Epithelial cell of prostate (primary cell): ENCODE results near the gene TRIM10.
"Not testable (repeated sequence)": the region's sequence is repeated elsewhere in the genome, so short reads cannot be mapped to it uniquely, and the experiment has no call there.

Source experiments
- DNase-seq: peaks from one replicate; pipeline ENCODE4 v3.0.0-alpha.2; 2011; ENCODE audit warnings: low read depth, low spot score
- H3K27ac ChIP-seq: fragments of 450-650 bp; 2 replicates; pipeline ENCODE4 v1.5.1; 2017; ENCODE audit warnings: mild to moderate bottlenecking

The TRIM10 gene

DNA sequence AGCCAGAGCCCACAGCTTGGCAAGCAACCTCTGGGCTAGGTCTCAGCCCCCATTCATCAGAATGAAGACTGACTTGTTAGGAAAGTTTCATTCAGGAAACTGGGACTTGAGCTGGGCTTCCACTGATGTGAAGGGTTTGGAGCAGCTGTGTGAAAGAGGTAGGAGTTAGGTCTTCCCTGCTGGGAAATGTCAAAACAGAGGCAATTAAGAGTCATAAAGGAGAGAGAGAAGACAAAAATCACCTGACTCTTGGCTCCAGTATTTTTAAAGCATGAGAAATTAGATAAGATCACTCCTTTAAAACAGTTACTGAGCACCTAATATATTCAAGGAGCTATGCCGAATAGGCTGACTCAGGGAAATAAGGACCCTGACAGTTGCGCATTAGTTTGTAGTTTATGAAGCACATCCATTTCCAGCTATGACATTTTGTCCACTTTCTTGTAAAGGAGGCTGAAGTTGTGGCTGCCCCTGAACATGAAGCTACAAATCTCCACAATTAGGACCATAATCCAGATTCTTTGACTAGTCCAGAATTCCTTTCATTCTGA, 29.0 kb downstream of the TRIM10 start:
- no peak overlapping the region for H3K27ac ChIP-seq
- DNase-seq = no peak

DNA sequence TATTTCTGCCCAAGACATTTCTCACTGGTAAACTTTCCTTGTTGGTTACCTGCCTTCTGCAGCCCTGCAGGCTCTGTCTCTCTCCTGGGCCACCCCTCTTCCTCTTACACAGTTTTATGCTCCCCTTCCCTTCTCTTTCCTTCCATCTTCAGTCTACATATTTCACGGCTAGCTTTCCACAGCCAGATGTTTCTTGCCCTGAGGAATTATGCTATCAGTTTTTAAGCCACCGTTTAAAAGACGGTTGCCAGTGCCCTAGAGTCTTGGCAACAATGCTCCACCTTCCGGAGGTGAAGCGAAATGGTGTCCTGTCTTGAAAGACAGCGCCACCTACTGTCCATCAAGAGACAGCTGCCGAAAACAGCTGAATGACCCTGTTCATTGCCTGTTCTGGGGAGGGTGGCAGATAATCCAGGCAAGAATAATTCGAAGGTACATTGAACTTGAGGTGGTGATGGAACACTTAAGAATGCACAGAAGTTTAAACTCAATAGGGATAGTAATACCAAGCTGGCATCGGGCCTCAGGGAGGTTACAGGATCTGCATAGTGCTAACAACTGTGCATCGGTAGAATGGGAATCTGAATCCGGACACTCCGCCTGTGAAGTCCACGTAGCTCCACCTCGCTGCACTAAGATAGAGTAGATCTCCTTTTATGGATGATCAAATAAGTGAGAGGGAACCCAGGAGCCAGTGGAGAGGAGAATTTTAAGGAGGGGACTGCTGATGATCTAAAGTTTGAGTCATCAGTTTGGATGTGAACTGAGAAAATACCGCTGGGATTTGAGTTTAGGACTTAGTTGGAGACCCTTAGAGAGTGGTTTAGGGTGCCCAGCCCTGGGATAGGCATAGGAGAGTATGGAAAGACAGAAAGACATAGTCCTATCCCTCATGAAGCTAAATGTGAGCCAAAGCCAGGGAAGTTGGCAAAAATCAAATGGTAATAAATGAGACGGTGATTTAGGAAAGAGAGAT, 29.8 kb downstream of the TRIM10 start:
- DNase-seq = peak; percentile 61
- H3K27ac ChIP-seq = no peak overlapping the region

DNA sequence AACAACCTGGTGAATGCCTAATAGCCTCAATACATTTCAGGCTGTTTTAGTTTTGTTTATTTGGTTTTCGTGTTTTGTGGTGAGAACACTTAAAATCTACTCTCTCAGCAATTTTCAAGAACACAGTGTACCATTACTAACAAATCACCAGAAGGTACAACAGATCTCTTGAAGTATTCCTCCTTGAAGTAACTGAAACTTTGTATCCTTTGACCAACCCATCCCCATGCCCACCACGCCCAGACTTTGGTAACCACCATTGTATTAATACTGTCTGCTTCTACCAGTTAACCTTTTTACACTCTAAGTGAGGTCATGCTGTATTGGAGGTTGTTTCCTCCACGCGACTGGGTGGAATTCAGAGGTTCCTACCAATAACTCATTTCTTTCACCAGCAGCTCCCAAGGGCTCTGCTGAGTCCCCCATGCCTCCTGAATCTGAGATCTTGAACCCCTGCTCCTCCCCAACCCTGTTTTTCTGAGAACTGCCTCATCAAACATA, 30.8 kb downstream of the TRIM10 start:
- DNase-seq = no peak
- H3K27ac ChIP-seq = no peak overlapping the region

DNA sequence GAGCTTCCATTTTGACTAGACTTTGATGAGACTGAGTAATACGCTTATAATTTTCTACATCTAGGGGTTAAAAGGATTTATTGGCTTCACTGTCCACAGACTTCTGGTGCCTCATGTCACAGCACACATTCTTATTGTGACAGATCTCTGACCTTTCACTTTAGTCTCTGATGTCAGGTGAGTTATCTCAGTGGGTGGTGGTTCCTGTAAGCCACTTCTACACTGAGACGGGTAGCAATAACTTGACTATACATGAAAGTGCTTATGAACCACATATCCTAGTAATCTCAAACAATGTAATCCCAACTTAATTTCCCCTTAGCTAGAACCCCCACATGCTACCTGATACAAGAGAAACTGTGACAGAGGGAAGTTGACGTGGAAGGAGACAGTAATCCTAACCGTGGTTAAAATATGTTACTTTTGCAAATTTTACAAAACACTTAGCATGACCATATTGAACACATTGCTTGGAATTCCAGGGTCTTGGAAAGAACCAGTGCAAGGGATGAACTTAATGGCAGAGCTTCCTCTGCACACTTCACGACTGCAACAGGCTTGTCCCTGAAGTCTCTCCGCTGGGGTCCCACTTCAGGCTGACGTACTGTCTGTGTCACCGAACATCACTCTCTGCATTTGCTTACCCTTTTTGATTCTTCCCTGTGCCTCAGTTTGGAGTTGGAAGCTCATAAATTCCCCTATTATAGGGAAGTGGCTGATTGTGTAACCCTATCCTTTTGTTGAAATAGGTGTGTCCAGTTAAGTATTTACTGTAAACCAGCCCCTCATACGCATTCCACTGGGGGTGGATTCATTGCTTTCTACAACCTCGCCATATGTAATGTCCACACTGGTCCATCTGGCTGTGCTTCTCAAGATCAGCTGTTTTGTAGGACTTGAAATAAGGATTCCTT, 31.5 kb downstream of the TRIM10 start:
- H3K27ac ChIP-seq = no peak overlapping the region
- DNase-seq = no peak

DNA sequence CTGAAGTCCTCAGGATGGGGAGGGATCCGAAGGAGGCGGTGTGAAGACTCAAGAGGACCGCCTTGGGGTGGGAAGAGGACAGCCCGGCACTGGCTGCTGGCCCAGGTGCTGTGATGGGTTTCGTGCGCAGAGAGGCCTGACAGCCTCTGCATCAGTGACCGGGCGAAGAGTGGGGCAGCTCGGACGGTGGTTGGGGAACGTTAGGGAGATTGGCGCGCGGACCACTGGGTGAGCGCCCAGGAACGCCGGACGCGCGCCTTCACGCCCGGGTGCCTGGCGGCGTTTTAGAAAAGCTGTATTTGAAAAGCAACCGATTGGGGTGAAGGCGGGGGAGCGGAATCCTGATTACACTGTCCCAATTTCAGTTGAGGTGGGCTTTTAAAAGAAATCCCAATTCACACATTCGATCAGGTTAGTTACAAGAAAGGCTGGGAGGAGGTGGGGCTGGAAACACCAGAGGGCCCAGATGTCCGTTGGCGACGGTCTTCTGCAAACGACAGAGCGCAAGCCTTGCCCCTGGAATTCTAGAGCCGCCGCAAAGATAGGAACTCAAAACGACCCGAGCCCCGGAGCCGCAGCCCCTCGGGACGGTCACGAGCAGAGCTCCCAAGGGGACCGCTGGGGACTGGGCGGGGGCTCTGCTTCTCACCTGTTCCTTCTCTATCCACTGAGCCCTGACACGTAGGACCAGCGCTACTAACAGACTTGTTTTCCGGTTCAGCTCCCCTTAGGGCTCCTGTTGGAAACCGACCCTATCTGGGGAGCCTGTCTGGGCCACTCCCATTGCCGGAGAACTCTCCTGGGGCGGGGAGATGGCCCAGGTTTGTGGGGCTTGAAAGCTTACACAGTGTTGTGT, 33.5 kb downstream of the TRIM10 start:
- H3K27ac ChIP-seq = no peak overlapping the region
- DNase-seq = no peak

DNA sequence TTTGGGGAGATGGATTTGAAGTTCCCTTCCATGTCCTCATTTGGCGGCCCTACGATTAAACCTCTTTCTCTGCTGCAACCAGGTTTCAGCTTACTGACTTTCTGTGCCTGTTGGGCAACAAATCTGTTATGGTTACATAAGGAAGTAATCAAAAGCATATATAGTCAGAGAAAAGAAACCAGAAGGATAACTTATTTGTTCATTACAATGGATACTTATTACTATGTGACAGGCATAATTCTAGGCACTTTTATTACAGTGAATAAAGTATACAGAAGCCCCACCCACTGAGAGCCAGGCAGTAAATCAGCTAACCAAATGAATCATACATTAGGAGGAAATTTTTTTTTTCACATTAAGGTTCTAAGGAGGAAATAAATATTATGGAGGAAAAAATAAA, 38.5 kb downstream of the TRIM10 start:
- H3K27ac ChIP-seq = no peak overlapping the region
- DNase-seq = peak; percentile 26

DNA sequence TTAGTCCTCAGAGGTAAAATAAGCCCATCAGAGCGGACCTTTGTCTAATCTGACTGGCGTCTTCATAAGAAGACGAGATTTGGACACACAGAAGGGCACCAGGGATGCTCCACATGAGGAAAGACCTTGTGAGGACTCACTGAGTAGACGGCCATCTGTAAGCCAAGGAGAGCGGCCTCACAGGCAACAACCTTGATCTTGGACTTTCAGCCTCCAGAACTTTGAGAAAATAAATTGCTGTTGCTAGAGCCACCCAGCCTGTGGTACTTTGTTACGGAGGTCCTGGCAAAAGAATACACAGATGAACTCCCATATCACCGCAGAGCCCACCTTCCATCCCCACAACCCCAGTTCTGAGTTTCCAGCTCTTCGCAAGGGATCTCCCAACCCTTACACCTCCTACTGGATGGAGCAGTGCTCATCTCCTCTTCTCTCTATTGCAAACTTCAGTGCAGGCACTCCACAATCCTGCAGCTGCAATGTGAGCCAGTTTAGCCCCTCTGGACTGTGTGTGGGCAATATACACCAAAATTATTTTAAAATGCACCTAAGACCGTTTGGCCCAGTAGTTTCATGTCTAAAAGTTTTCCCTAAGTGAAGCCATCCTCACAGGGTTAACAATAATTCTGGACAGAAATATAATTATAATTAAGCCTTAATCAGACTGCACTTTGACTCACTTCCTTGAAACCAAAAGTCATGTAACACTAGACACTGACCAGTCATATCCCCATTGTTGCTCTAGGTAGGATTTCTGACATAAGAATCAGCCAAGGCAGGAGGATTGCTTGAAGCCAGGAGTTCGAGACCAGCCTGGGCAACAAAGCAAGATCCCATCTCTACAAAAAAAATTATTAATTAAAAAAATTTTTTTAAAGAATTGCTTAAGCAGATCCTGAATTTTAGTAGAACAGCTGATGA, 39.3 kb downstream of the TRIM10 start:
- no peak overlapping the region for H3K27ac ChIP-seq
- DNase-seq = no peak

DNA sequence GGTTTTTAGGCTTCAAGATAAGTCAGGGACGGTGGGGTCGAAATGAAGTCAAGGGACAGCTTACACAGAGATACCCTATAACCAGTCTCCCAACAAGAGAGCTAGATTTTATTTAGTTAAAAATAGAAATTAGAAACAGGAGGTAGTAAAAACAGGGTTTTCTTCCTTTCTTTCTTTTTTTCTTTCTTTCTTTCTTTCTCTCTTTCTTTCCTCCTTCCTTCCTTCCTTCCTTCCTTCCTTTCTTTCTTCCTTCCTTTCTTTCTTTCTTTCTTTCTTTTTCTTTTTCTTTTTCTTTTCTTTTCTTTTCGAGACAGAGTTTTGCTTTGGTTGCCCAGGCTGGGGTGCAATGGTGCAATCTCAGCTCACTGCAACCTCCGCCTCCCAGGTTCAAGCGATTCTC, 42.3 kb downstream of the TRIM10 start:
- not testable (repeated sequence) for DNase-seq, H3K27ac ChIP-seq

DNA sequence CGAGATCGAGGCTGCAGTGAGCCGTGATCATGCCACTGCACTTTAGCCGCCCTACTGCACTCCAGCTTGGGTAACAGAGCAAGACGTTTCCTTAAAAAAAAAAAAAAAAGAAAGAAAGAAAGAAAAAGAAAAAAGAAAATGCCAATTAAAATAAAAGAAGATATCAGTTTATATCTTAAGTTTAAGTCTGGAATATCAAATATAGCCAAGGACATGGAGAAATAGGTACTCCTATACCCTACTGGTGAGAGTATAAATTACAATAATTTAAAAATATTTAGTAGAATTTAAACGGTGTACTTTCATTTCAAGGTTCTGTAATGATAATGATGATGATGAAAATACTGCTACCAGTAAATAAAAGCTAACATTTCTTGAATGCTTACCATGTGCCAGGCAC, 44.3 kb downstream of the TRIM10 start:
- no peak for DNase-seq

DNA sequence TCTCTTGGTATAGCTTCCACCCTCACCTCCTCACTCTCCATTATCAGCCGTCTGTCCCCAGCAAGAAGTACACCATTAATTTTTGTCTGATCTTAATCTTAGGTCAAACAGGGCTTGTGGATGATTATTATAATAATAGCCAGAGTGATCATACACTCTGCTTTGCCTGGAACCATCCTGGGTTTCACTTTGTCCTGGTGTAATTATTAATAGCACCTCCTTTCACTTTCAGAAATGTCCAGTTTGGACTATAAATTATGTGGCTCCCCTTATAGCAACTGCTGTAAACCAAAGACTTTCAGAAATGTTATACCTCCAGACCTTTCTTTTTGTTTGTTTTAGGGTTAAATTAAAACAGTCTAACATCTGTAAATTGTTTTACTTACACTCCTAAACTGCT, 47.2 kb downstream of the TRIM10 start:
- H3K27ac ChIP-seq = no peak overlapping the region
- DNase-seq = no peak

More for the DNA sequence above, 44.3 kb downstream of the TRIM10 start:
- no peak overlapping the region for H3K27ac ChIP-seq

DNA sequence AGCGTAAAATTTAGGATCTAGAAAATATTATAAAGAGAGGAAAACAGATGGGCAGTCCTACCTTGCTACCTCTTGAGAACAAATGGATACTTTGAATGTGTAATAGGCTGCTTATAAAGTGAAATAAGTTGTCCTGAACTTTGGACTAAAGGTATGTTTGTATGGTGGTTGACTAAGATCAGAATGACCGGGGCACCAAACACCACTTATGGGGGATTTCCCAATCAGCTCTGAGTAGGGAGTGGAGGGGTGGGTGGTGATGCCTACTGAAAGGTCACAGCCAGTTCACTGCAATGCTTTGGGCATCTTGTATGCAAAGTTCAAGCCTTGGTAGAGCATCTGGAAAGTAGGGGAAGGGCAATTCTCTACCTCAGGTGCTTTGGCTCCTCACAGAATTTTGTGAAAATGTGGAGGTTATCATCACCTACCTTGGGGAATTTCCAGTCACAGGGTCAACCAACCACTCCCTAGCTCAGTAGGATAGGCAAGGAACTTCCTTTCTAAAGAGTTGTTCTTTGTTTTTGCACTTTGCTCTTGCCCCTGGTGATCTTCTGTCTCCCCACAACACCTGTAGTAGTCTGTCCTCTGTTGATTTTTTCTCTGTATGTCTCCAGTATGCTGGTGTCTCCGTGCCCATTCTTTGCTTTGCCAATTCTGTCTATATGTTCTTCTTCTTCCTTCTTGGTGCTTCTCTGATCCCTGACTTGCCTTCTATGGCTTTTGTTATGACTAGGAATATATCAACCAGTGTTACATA, 47.8 kb downstream of the TRIM10 start, which contains the start of gene TRIM31:
Gene TRIM31 (minus strand): TSS at position 88 of the 757 bp plus-strand sequence. CDS start 285 bp downstream, outside the sequence.
- DNase-seq = no peak

DNA sequence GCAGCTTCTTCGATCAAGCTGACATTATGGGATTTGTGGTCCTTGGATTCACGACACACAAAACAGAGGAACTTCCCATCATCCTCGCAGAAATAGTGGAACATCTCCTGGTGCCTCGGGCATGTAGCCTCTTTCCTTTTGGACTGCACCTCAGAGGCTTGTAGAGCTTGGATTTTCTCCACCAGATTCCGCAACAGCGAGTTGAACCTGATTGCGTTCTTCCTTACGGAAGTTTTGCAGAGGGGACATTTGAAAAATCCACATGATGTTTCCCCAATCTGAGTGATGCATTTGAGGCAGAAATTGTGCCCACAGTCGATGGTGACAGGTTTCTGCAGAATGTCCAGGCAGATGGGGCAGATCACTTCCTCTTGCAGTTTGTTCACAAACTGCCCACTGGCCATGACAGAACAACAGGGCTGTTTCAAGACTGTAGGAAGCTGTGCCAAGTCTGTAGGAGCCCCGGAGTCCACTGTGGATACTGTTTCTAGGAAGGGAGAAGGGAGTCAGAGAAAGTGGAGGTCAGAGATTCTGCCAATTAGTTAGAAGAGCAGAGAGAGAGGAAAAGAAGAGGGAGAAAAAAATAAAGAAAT, 48.5 kb downstream of the TRIM10 start:
- no peak overlapping the region for H3K27ac ChIP-seq
- no peak for DNase-seq

More for the DNA sequence above, 47.8 kb downstream of the TRIM10 start, which contains the start of gene TRIM31:
- H3K27ac ChIP-seq = no peak within 1 kb of the TSS

DNA sequence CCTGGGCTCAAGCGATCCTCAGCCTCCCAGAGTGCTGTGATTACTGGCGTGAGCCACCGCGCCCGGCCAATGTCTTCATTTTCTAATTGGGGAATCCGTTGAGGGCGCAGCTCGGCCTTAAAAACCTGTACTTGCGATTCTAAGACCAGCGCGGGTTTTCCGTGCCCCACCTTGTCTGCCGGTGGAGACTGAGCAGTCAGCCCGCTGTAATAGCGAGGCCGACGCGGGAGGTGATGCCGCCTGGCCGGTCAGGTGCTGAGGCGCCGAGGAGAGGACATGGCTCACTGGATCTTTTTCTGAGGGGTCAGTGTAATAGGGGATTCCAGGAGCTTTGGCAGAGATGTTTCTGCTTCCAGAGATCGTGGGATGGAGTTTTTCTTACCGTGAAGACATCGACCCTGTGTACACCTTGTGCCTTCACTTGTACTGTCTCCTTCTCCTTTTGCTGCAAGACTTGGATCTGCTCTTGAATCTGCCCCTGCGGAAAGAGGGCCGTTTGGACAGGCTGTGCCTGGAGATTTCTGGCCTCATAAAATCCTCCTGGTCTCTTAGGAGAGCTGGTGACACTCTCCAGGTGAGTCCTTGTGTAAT, 49.6 kb downstream of the TRIM10 start:
- no peak for DNase-seq
- no peak overlapping the region for H3K27ac ChIP-seq

DNA sequence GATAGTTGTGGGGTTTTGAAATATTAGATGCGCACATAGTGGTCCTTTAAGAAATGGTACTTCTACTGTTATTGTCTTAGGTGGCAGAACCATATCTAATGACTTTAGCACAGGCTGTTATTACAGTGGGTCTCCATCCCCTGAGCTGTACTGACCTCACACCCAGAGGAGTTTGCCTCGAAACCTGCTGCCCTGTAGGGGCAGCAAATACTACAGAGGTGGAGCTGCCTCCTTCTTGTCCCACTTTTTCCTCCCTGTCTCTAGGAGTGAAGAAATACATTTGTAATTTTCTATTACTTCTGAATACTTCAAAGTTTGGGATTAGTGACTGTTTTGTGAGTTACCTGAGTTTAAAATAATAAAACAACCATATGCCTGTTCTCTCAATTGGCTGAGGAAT, 56.4 kb downstream of the TRIM10 start:
- DNase-seq = no peak
- no peak overlapping the region for H3K27ac ChIP-seq

DNA sequence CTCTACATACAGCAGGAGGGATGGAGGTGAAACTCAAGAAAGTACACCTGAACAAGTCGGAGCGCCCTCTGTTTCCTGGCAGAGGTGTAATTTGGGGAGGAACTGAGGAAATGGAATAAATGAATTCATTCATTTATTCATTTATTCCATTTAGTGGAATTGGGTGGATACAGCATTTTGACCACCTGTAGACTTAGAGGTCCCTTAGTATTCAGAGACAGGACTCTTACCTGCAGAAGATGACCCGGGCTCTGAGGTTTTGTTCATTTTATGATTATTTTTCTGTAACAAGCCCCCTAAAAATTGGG, 57.2 kb downstream of the TRIM10 start:
- DNase-seq = no peak
- no peak overlapping the region for H3K27ac ChIP-seq

DNA sequence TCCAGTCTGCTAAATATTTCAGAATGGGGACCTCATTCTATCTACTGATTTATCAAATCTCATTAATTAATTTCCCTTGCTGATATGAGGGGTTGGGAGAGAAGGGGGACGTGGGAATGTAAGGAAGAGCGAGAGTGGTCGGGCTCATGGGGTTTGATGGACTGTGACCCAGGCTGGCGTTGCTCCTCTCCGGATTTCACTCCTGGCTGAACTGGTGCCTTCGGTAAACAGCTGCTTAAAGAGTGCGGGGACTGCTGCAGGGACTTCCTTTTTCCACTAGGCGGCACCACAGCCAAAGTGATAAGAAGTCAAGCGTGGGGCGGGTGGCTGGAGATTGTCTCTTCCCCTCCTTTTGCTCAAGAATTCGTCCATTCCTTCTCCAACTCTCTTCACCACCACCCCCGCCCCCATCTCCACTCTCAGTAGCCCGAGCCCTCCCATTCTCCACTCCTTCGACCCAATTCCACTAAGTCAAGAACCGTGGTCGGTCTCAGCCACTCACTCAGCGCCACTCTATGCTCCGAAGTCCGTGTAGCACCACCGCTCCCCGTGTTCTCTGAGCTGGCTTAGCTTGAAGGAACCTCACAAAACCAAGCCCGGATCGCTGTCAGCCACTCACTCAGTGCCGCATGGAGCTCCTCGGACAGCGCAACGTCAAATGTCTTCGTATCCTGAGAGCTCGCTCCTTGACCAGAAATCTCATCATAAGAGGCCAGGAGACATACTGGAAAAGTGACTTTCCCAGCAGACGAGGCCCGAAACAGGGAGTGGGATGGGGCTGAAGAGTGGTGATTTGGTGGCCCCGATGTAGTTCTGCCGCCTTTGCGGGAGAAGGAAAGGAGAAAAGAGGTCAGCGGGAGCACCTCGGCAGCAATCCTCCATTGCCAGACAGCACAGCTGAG, 57.8 kb downstream of the TRIM10 start:
- peak overlapping the region; percentile 61 for H3K27ac ChIP-seq
- peak; percentile 29 for DNase-seq
